Neural progenitor cell (in vitro differentiated cells): Measurements from ENCODE around the gene PHF20.
"Not testable (repeated sequence)": the region's sequence is repeated elsewhere in the genome, so short reads cannot be mapped to it uniquely, and the experiment has no call there.

Source experiments
- EZH2 ChIP-seq: fragments of 200-600 bp; sonication (generic); IDR thresholded peaks from 2 replicates; pipeline ENCODE4 v1.6.1; 2017; ENCODE audit warnings: antibody characterized with exemption, mild to moderate bottlenecking, moderate library complexity
- EZH2phosphoT487 ChIP-seq: fragments of 200-600 bp; sonication (generic); IDR thresholded peaks from 2 replicates; pipeline ENCODE4 v1.6.1; 2017; ENCODE audit warnings: antibody characterized with exemption
- TF ChIP-seq, protein P1 (sequence below): fragments of 200-600 bp; sonication (generic); IDR thresholded peaks from 2 replicates; pipeline ENCODE4 v1.5.1; 2017; ENCODE audit warnings: antibody characterized with exemption, mild to moderate bottlenecking

DNA sequence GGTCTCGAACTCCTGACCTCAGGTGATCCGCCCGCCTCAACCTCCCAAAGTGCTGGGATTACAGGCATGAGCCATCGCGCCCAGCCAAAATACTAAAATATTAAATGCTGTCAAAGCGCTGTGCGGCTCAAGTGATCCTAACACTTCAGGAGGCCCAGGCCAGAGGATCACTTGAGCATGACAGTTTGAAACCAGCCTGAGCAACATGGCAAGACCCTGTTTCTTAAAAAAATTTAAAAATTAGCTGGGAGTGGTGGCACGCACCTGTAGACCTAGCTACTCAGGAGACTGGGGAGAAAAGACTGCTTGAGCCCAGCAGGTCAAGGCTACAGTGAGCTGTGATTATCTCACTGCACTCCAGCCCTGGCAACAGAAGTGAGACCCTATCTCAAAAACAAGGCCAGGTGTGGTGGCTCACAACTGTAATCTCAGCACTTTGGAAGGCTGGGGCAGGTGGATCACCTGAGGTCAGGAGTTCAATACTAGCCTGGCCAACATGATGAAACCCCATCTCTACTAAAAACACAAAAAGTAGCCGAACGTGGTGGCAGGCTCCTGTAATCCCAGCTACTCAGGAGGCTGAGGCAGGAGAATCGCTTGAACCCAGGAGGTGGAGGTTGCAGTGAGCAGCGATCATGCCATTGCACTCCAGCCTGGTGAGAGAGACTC lies 48.0 kb upstream of the PHF20 start:
- TF ChIP-seq, protein P1, sequence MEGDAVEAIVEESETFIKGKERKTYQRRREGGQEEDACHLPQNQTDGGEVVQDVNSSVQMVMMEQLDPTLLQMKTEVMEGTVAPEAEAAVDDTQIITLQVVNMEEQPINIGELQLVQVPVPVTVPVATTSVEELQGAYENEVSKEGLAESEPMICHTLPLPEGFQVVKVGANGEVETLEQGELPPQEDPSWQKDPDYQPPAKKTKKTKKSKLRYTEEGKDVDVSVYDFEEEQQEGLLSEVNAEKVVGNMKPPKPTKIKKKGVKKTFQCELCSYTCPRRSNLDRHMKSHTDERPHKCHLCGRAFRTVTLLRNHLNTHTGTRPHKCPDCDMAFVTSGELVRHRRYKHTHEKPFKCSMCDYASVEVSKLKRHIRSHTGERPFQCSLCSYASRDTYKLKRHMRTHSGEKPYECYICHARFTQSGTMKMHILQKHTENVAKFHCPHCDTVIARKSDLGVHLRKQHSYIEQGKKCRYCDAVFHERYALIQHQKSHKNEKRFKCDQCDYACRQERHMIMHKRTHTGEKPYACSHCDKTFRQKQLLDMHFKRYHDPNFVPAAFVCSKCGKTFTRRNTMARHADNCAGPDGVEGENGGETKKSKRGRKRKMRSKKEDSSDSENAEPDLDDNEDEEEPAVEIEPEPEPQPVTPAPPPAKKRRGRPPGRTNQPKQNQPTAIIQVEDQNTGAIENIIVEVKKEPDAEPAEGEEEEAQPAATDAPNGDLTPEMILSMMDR, result not testable (repeated sequence)
- not testable (repeated sequence) for TF ChIP-seq EZH2phosphoT487, EZH2
